ENCODE results near the gene DXO. TPM values are rescaled to one million over a fixed set of nuclear protein-coding genes. Genes with fewer than 3 reads are reported as not detected.
"Not testable (repeated sequence)": the region's sequence is repeated elsewhere in the genome, so short reads cannot be mapped to it uniquely, and the experiment has no call there.

Gene DXO
- polyA plus RNA-seq (2013, experiment 1 of 2) = 13.4 TPM
- 13.9 TPM for polyA plus RNA-seq (2013, experiment 2 of 2)

DNA sequence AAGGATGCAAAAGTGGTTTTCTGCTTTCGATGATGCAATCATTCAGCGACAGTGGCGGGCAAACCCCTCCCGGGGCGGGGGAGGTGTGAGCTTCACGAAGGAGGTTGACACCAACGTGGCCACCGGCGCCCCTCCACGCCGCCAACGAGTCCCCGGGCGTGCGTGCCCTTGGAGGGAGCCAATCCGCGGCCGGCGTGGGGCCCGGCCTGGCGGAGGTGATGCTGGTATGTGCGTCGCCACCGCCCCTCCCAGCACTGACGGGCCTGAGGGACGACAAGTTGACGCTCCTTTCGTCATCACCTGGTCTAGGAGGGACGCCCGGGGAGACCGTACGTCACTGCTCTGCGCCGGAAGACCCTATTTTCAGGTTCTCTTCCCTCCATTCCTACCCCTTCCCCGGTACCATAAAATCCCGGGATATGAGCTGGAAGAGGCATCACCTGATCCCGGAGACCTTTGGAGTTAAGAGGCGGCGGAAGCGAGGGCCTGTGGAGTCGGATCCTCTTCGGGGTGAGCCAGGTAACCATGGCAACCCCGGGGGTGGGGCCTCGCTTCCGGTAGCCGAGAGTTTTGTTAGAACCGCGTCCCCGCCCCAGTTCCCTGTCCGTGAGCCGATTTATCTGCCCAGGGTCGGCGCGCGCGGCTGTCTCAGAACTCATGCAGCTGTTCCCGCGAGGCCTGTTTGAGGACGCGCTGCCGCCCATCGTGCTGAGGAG is at the start of gene DXO:
Gene DXO, minus strand, starts transcription at position 146 of the 716 bp plus-strand sequence. CDS start 463 bp downstream, outside the sequence.
- peak within 1 kb of the TSS; percentile 59 for H2BK5ac ChIP-seq (ENCODE audit: low read depth, low read length, poor library complexity, severe bottlenecking)
- H2AFZ ChIP-seq (ENCODE audit: low read depth, low read length) = peak within 1 kb of the TSS; percentile 89
- 0% methylated on average over 56 of the region's 62 CpGs for WGBS
- H3K4me2 ChIP-seq (ENCODE audit: low read length, poor library complexity, severe bottlenecking) = peak within 1 kb of the TSS; percentile 92
- peak within 1 kb of the TSS; percentile 59 to 64 for H3K4ac ChIP-seq (ENCODE audit: low read depth in 1 of 2, low read length in 2 of 2)
- H2BK12ac ChIP-seq (ENCODE audit: low read length in 2 of 2) = peak within 1 kb of the TSS; percentile 18 to 25
- peak within 1 kb of the TSS; percentile 96 for H4K8ac ChIP-seq (ENCODE audit: low read length)
- H3K4me3 ChIP-seq (ENCODE audit: insufficient read depth in 1 of 2, low read depth in 1 of 2, low read length in 2 of 2) = peak within 1 kb of the TSS; percentile 92
- peak within 1 kb of the TSS; percentile 86 to 98 for H3K18ac ChIP-seq (ENCODE audit: low read depth in 1 of 2, low read length in 2 of 2)
- peak within 1 kb of the TSS; percentile 76 for H2BK120ac ChIP-seq (ENCODE audit: low read depth, low read length)
- peak within 1 kb of the TSS; percentile 44 for H2BK15ac ChIP-seq (ENCODE audit: low read depth, poor library complexity, severe bottlenecking)
- H3K27ac ChIP-seq (ENCODE audit: low read length, poor library complexity, severe bottlenecking) = peak within 1 kb of the TSS; percentile 92
- peaks cover 32% of the 10 kb centered on the region for H3K4me1 ChIP-seq (ENCODE audit: control insufficient read depth, insufficient read depth, low read depth, low read length)
- H3K9me3 ChIP-seq (ENCODE audit: control insufficient read depth, low read length) = no peaks in the 10 kb centered on the region
- peak within 1 kb of the TSS in 1 of 2 experiments; percentile 78 for H3K14ac ChIP-seq (ENCODE audit: low read length in 2 of 2)
- H3K79me1 ChIP-seq (replicated peaks; ENCODE audit: low read length, poor library complexity, severe bottlenecking) = peaks cover 27% of the 10 kb centered on the region
- peaks cover 42 to 47% of the 10 kb centered on the region in 2 experiments for H3K36me3 ChIP-seq (ENCODE audit: control insufficient read depth in 1 of 2, insufficient read depth in 2 of 2, low read depth in 1 of 2, low read length in 2 of 2)
- peak; percentile 99 for DNase-seq
- H3K27me3 ChIP-seq (ENCODE audit: control insufficient read depth in 1 of 2, insufficient read depth in 1 of 2, low read length in 2 of 2) = no peaks in the 10 kb centered on the region
- peak within 1 kb of the TSS; percentile 99 for H3K9ac ChIP-seq (ENCODE audit: low read length)
- peak within 1 kb of the TSS; percentile 40 for H2AK5ac ChIP-seq (ENCODE audit: low read length, severe bottlenecking)
- peak within 1 kb of the TSS in 1 of 2 experiments; percentile 65 for H3K23ac ChIP-seq (ENCODE audit: low read length in 2 of 2)
- H4K91ac ChIP-seq (ENCODE audit: low read length) = peak within 1 kb of the TSS; percentile 92

DNA sequence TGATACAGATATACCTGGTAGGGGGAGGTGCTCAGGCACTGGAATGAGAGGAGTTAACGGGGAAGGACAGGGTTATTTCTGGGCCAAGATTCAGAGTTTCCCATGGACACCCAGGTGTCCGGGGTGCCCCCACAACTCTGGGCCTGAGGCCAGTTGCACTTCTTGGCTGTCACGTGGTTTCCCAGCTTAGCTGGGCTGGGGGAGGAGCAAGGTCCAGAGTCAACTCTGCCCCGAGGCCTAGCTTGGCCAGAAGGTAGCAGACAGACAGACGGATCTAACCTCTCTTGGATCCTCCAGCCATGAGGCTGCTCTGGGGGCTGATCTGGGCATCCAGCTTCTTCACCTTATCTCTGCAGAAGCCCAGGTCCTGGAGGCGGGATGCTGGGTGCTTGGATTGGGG is 42.6 kb upstream of the DXO start, which contains the start of gene C4B:
Gene C4B, plus strand, starts transcription at position 249 of the 400 bp plus-strand sequence. Its CDS starts 51 bp downstream, at position 300.
- not testable (repeated sequence) for H4K91ac ChIP-seq (ENCODE audit: low read length); H2BK120ac ChIP-seq (ENCODE audit: low read depth, low read length); H2BK12ac ChIP-seq (ENCODE audit: low read length in 2 of 2); H2AK5ac ChIP-seq (ENCODE audit: low read length, severe bottlenecking); H3K14ac ChIP-seq (ENCODE audit: low read length in 2 of 2); H3K9me3 ChIP-seq (ENCODE audit: control insufficient read depth, low read length); H3K79me1 ChIP-seq (replicated peaks; ENCODE audit: low read length, poor library complexity, severe bottlenecking); H2BK5ac ChIP-seq (ENCODE audit: low read depth, low read length, poor library complexity, severe bottlenecking); H3K23ac ChIP-seq (ENCODE audit: low read length in 2 of 2); H3K18ac ChIP-seq (ENCODE audit: low read depth in 1 of 2, low read length in 2 of 2); H3K4me1 ChIP-seq (ENCODE audit: control insufficient read depth, insufficient read depth, low read depth, low read length); H3K9ac ChIP-seq (ENCODE audit: low read length); DNase-seq; H2AFZ ChIP-seq (ENCODE audit: low read depth, low read length); H3K36me3 ChIP-seq (ENCODE audit: control insufficient read depth in 1 of 2, insufficient read depth in 2 of 2, low read depth in 1 of 2, low read length in 2 of 2); H3K4me3 ChIP-seq (ENCODE audit: insufficient read depth in 1 of 2, low read depth in 1 of 2, low read length in 2 of 2); H4K8ac ChIP-seq (ENCODE audit: low read length); H3K27me3 ChIP-seq (ENCODE audit: control insufficient read depth in 1 of 2, insufficient read depth in 1 of 2, low read length in 2 of 2); H3K27ac ChIP-seq (ENCODE audit: low read length, poor library complexity, severe bottlenecking); H3K4me2 ChIP-seq (ENCODE audit: low read length, poor library complexity, severe bottlenecking); H2BK15ac ChIP-seq (ENCODE audit: low read depth, poor library complexity, severe bottlenecking); H3K4ac ChIP-seq (ENCODE audit: low read depth in 1 of 2, low read length in 2 of 2)
- WGBS = no CpG with 5 or more reads among the region's 6 CpGs

DNA sequence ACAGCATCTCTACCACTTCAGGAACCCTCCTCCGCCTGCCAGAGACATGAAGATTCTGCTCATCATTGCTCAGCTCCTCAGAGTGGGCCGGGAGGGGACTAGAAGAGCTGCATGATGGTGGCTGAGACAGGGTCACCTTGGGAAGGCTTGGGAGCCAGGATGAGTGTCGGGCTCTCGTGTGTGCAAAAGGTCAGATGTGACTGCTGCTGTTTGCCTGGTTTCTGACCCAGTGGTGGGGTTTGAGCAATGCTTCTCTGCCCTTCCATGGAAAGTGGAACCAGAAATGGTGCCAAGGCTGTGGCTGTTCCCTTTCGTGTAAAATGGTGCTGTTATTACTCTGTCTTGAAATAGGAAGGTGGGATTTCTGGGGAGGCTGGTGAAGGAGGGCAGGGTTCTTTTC is 41.8 kb upstream of the DXO start:
- not testable (repeated sequence) for H3K27me3 ChIP-seq (ENCODE audit: control insufficient read depth in 1 of 2, insufficient read depth in 1 of 2, low read length in 2 of 2); H2BK120ac ChIP-seq (ENCODE audit: low read depth, low read length); H3K4me3 ChIP-seq (ENCODE audit: insufficient read depth in 1 of 2, low read depth in 1 of 2, low read length in 2 of 2); H3K36me3 ChIP-seq (ENCODE audit: control insufficient read depth in 1 of 2, insufficient read depth in 2 of 2, low read depth in 1 of 2, low read length in 2 of 2); H3K27ac ChIP-seq (ENCODE audit: low read length, poor library complexity, severe bottlenecking); H2BK12ac ChIP-seq (ENCODE audit: low read length in 2 of 2); H2BK15ac ChIP-seq (ENCODE audit: low read depth, poor library complexity, severe bottlenecking); H2AFZ ChIP-seq (ENCODE audit: low read depth, low read length); H4K91ac ChIP-seq (ENCODE audit: low read length); H3K9me3 ChIP-seq (ENCODE audit: control insufficient read depth, low read length); H3K4ac ChIP-seq (ENCODE audit: low read depth in 1 of 2, low read length in 2 of 2); H3K23ac ChIP-seq (ENCODE audit: low read length in 2 of 2); DNase-seq; H3K79me1 ChIP-seq (replicated peaks; ENCODE audit: low read length, poor library complexity, severe bottlenecking); H3K4me2 ChIP-seq (ENCODE audit: low read length, poor library complexity, severe bottlenecking); H3K14ac ChIP-seq (ENCODE audit: low read length in 2 of 2); H3K9ac ChIP-seq (ENCODE audit: low read length); H2AK5ac ChIP-seq (ENCODE audit: low read length, severe bottlenecking); H3K18ac ChIP-seq (ENCODE audit: low read depth in 1 of 2, low read length in 2 of 2); H2BK5ac ChIP-seq (ENCODE audit: low read depth, low read length, poor library complexity, severe bottlenecking); H4K8ac ChIP-seq (ENCODE audit: low read length); H3K4me1 ChIP-seq (ENCODE audit: control insufficient read depth, insufficient read depth, low read depth, low read length)
- no CpG with 5 or more reads among the region's 5 CpGs for WGBS

DNA sequence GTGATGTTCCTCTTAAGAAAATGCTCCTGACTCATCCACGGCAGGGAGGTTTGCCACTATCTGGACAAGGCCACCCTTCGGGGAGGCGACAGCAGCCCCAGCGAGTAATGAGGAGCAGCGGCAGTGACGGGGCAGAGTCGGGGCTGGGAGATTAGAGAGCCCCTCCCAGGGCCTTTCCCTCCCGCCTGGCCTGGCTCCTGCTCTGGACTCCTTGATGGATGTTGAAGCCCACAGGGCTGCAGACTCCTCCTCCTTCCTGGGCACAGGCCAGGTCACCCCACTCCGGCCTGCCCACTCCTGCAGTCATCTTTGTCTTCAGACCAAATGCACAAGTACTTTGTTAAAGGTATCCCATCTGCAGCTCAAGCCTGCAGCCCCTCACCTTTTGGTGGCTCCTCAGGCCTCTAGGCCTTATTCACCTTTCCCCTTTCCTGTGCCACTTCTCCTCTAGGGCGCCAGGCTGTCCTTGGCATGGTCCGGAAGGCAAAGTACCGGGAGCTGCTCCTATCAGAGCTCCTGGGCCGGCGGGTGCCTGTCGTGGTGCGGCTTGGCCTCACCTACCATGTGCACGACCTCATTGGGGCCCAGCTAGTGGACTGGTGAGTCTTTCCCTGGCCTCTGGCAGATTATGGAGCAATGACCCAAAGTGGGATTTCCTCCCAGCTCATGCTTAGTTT is 41.1 kb upstream of the DXO start:
- not testable (repeated sequence) for H2BK5ac ChIP-seq (ENCODE audit: low read depth, low read length, poor library complexity, severe bottlenecking); H3K4me3 ChIP-seq (ENCODE audit: insufficient read depth in 1 of 2, low read depth in 1 of 2, low read length in 2 of 2); H3K27ac ChIP-seq (ENCODE audit: low read length, poor library complexity, severe bottlenecking); H3K14ac ChIP-seq (ENCODE audit: low read length in 2 of 2); H3K23ac ChIP-seq (ENCODE audit: low read length in 2 of 2); H2BK15ac ChIP-seq (ENCODE audit: low read depth, poor library complexity, severe bottlenecking); H2AK5ac ChIP-seq (ENCODE audit: low read length, severe bottlenecking); H3K9ac ChIP-seq (ENCODE audit: low read length); H3K9me3 ChIP-seq (ENCODE audit: control insufficient read depth, low read length); H2BK120ac ChIP-seq (ENCODE audit: low read depth, low read length); H3K36me3 ChIP-seq (ENCODE audit: control insufficient read depth in 1 of 2, insufficient read depth in 2 of 2, low read depth in 1 of 2, low read length in 2 of 2); H3K4ac ChIP-seq (ENCODE audit: low read depth in 1 of 2, low read length in 2 of 2); H2BK12ac ChIP-seq (ENCODE audit: low read length in 2 of 2); H3K18ac ChIP-seq (ENCODE audit: low read depth in 1 of 2, low read length in 2 of 2); H3K79me1 ChIP-seq (replicated peaks; ENCODE audit: low read length, poor library complexity, severe bottlenecking); H4K91ac ChIP-seq (ENCODE audit: low read length); H3K27me3 ChIP-seq (ENCODE audit: control insufficient read depth in 1 of 2, insufficient read depth in 1 of 2, low read length in 2 of 2); H3K4me1 ChIP-seq (ENCODE audit: control insufficient read depth, insufficient read depth, low read depth, low read length); H3K4me2 ChIP-seq (ENCODE audit: low read length, poor library complexity, severe bottlenecking); DNase-seq; H4K8ac ChIP-seq (ENCODE audit: low read length); H2AFZ ChIP-seq (ENCODE audit: low read depth, low read length)
- 90% methylated on average over 7 of the region's 17 CpGs for WGBS

Data from mesenchymal stem cell (in vitro differentiated cells and primary cell).